Stimulated activated CD4-positive, alpha-beta T cell treated with anti-CD3 and anti-CD28 coated beads, Interleukin-4, amount 100 ng/mL, for 1 hour (primary cell): ENCODE measurements around the gene LRRC75B.
"Not testable (repeated sequence)": the region's sequence is repeated elsewhere in the genome, so short reads cannot be mapped to it uniquely, and the experiment has no call there.

Experiments
- DNase-seq: peaks from one replicate; pipeline ENCODE4 v3.0.0-alpha.2; 2020

Gene LRRC75B

GRCh38 chr22:24552503-24553286 lies 40.2 kb downstream of the LRRC75B start:
- not testable (repeated sequence) for DNase-seq

DNA sequence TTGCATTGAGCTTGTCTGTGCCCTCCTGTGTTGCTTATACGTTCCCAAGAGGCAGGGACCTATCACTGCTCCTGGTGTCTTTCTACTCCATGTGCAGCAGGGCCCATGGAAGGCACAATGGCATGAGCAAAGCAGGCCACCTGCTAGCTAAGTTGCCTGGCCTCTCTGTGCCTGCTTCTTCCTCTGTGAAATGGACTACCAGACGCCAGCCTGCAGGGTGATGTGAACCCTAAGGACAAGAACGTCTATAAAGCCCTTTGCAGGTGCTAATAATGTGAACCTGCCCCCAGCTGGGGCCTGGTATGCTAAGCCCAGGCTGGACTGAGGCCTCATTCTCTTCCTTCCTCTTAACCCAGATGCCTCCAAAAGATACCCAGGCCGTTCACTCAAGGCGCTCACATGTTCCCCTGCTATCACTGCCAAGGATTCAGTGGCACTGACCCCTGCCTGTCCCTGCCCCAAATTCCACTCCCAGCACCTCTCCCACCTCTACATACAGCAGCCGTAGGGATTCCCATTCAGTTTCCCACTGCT lies 41.9 kb downstream of the LRRC75B start:
- DNase-seq: no peak

GRCh38 chr22:24550028-24550901 lies 42.6 kb downstream of the LRRC75B start:
- DNase-seq: no peak

- DNase-seq: no peak
Measured at GRCh38 chr22:24548812-24549211, 44.1 kb downstream of the LRRC75B start.

GRCh38 chr22:24543679-24544243 lies 49.1 kb downstream of the LRRC75B start:
- DNase-seq: no peak

DNA sequence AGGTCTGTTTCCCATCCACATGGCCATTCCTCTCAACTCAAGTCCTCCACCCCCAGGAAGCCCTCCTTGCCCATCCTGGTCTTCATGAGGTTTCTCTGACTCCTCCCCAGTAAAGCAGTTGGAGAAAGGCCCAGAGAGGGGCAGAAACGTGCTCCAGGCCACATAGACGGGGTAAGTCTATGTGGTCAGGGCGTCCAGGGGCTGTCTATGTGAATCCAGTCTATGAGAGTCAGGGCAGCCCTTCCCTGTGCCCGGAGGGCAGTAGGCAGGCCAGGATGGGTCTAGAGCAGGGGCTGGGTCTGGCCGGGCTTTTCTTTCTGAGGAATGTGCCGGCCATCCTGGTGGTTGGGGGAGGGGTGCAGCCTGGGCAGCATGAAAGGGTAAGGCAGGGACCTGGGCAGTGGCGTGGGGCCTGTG lies 49.7 kb downstream of the LRRC75B start:
- no peak for DNase-seq

- no peak for DNase-seq
Measured at GRCh38 chr22:24542641-24543040, 50.2 kb downstream of the LRRC75B start.

- DNase-seq: no peak
Measured at GRCh38 chr22:24541681-24542515, 51.0 kb downstream of the LRRC75B start.

DNA sequence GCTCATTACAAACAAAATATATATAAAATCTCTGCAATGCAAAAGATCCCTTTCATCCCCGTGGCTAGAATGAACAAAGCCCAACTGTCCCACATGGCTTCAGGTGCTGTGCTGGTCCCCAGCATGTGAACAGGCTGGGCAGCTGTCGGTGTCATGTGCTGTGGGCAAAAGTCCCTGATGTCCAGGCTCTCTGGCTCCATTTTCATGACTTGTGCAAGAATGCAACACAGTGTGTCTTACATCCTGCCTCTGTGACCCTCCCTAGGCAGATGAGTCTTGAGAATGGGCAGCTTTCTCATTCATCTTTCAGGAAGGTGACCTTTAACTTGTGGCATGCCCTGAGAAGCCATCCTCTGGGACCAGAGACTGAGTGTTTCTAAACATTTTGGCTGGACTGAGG lies 52.4 kb downstream of the LRRC75B start:
- no peak for DNase-seq

GRCh38 chr22:24536089-24536488 lies 56.8 kb downstream of the LRRC75B start:
- no peak for DNase-seq
